ENCODE measurements around the gene ANKRD12. TPM values are rescaled to one million over a fixed set of nuclear protein-coding genes. Genes with fewer than 3 reads are reported as not detected.
A peak's percentile ranks its signal among the peaks of the same experiment; 100 is the strongest.

The ANKRD12 gene
- total RNA-seq, 2 experiments from 2014 or later = 37.5 to 40.0 TPM

GRCh38 chr18:9174302-9174701, 37.7 kb downstream of the ANKRD12 start:
- Mint-ChIP-seq H3K4me1 (ENCODE audit: low read depth) (peaks cover 75% of the 10 kb centered on the region), H3K27ac (no peak overlapping the region), H3K4me3 (no peak overlapping the region), H3K36me3 (ENCODE audit: low read depth) (peaks cover 26% of the 10 kb centered on the region), H3K27me3 (ENCODE audit: low read depth) (no peaks in the 10 kb centered on the region), H3K9me3 (peaks cover 8% of the 10 kb centered on the region)
- intact Hi-C loops (cut with micrococcal nuclease) = no loop called here
- no peak for DNase-seq
- CTCF ChIA-PET = no interaction called here

- CTCF ChIA-PET = no interaction called here
- H3K4me3 Mint-ChIP-seq = no peak overlapping the region
- DNase-seq = no peak
- H3K27me3 Mint-ChIP-seq (ENCODE audit: low read depth) = no peaks in the 10 kb centered on the region
- no peak overlapping the region for H3K27ac Mint-ChIP-seq
- H3K36me3 Mint-ChIP-seq (ENCODE audit: low read depth) = peaks cover 24% of the 10 kb centered on the region
- intact Hi-C loops (cut with micrococcal nuclease) = no loop called here
- H3K9me3 Mint-ChIP-seq = peaks cover 8% of the 10 kb centered on the region
- peaks cover 72% of the 10 kb centered on the region for H3K4me1 Mint-ChIP-seq (ENCODE audit: low read depth)
Measured at GRCh38 chr18:9175115-9175514, 38.5 kb downstream of the ANKRD12 start.

GRCh38 chr18:9177031-9177430, 40.5 kb downstream of the ANKRD12 start:
- no peak overlapping the region for H3K4me3 Mint-ChIP-seq
- CTCF ChIA-PET = interaction anchor here (1.1 kb wide), 1 partner anchor 103 kb away, joined by 3 read pairs; no protein-coding TSS in a partner anchor
- intact Hi-C loops (cut with micrococcal nuclease) = no loop called here
- no peaks in the 10 kb centered on the region for H3K27me3 Mint-ChIP-seq (ENCODE audit: low read depth)
- peaks cover 68% of the 10 kb centered on the region for H3K4me1 Mint-ChIP-seq (ENCODE audit: low read depth)
- H3K36me3 Mint-ChIP-seq (ENCODE audit: low read depth) = peaks cover 11% of the 10 kb centered on the region
- H3K9me3 Mint-ChIP-seq = peaks cover 5% of the 10 kb centered on the region
- H3K27ac Mint-ChIP-seq = no peak overlapping the region
- DNase-seq = no peak

- H3K4me3 Mint-ChIP-seq = no peak overlapping the region
- intact Hi-C loops (cut with micrococcal nuclease) = no loop called here
- no peak for DNase-seq
- H3K9me3 Mint-ChIP-seq = peaks cover 5% of the 10 kb centered on the region
- H3K4me1 Mint-ChIP-seq (ENCODE audit: low read depth) = peaks cover 63% of the 10 kb centered on the region
- no peak overlapping the region for H3K27ac Mint-ChIP-seq
- H3K36me3 Mint-ChIP-seq (ENCODE audit: low read depth) = peaks cover 10% of the 10 kb centered on the region
- no peaks in the 10 kb centered on the region for H3K27me3 Mint-ChIP-seq (ENCODE audit: low read depth)
- CTCF ChIA-PET = no interaction called here
Measured at GRCh38 chr18:9177466-9177865, 40.9 kb downstream of the ANKRD12 start.

- H3K27ac Mint-ChIP-seq = no peak overlapping the region
- DNase-seq = no peak
- peaks cover 63% of the 10 kb centered on the region for H3K4me1 Mint-ChIP-seq (ENCODE audit: low read depth)
- peaks cover 5% of the 10 kb centered on the region for H3K9me3 Mint-ChIP-seq
- H3K27me3 Mint-ChIP-seq (ENCODE audit: low read depth) = no peaks in the 10 kb centered on the region
- H3K36me3 Mint-ChIP-seq (ENCODE audit: low read depth) = peaks cover 21% of the 10 kb centered on the region
- intact Hi-C loops (cut with micrococcal nuclease) = no loop called here
- CTCF ChIA-PET = interaction anchor here (0.5 kb wide), 1 partner anchor 403 kb away, joined by 4 read pairs; no protein-coding TSS in a partner anchor
- H3K4me3 Mint-ChIP-seq = no peak overlapping the region
Measured at GRCh38 chr18:9178557-9178956, 42.0 kb downstream of the ANKRD12 start.

GRCh38 chr18:9181275-9181674, 44.7 kb downstream of the ANKRD12 start:
- Mint-ChIP-seq H3K4me3 (no peak overlapping the region), H3K27me3 (ENCODE audit: low read depth) (no peaks in the 10 kb centered on the region), H3K27ac (no peak overlapping the region), H3K36me3 (ENCODE audit: low read depth) (peaks cover 28% of the 10 kb centered on the region), H3K4me1 (ENCODE audit: low read depth) (peaks cover 63% of the 10 kb centered on the region), H3K9me3 (no peaks in the 10 kb centered on the region)
- DNase-seq = no peak
- CTCF ChIA-PET = no interaction called here
- intact Hi-C loops (cut with micrococcal nuclease) = no loop called here

- intact Hi-C loops (cut with micrococcal nuclease) = no loop called here
- peaks cover 54% of the 10 kb centered on the region for H3K4me1 Mint-ChIP-seq (ENCODE audit: low read depth)
- no peaks in the 10 kb centered on the region for H3K27me3 Mint-ChIP-seq (ENCODE audit: low read depth)
- no peak overlapping the region for H3K4me3 Mint-ChIP-seq
- H3K9me3 Mint-ChIP-seq = no peaks in the 10 kb centered on the region
- DNase-seq = no peak
- H3K36me3 Mint-ChIP-seq (ENCODE audit: low read depth) = peaks cover 30% of the 10 kb centered on the region
- CTCF ChIA-PET = no interaction called here
- H3K27ac Mint-ChIP-seq = no peak overlapping the region
Measured at GRCh38 chr18:9182852-9183399, 46.3 kb downstream of the ANKRD12 start.

- Mint-ChIP-seq H3K36me3 (ENCODE audit: low read depth) (peaks cover 33% of the 10 kb centered on the region), H3K4me1 (ENCODE audit: low read depth) (peaks cover 43% of the 10 kb centered on the region), H3K27ac (peak overlapping the region; percentile 31), H3K27me3 (ENCODE audit: low read depth) (no peaks in the 10 kb centered on the region), H3K4me3 (peak overlapping the region; percentile 63), H3K9me3 (no peaks in the 10 kb centered on the region)
- intact Hi-C loops (cut with micrococcal nuclease) = no loop called here
- DNase-seq = peak; percentile 17
- CTCF ChIA-PET = interaction anchor here (0.6 kb wide), 1 partner anchor 218 kb away, joined by 3 read pairs; no protein-coding TSS in a partner anchor
Measured at GRCh38 chr18:9184998-9185613, 48.5 kb downstream of the ANKRD12 start.

- DNase-seq = no peak
- Mint-ChIP-seq H3K36me3 (ENCODE audit: low read depth) (peaks cover 34% of the 10 kb centered on the region), H3K27me3 (ENCODE audit: low read depth) (no peaks in the 10 kb centered on the region), H3K27ac (no peak overlapping the region), H3K4me3 (no peak overlapping the region), H3K9me3 (no peaks in the 10 kb centered on the region), H3K4me1 (ENCODE audit: low read depth) (peaks cover 32% of the 10 kb centered on the region)
- CTCF ChIA-PET = interaction anchor here (1.2 to 2.0 kb wide), 4 partner anchors 9 to 115 kb away, joined by 3 to 5 read pairs (median 4); no protein-coding TSS in a partner anchor
- intact Hi-C loops (cut with micrococcal nuclease) = no loop called here
Measured at GRCh38 chr18:9188359-9189231, 52.0 kb downstream of the ANKRD12 start.

- peaks cover 29% of the 10 kb centered on the region for H3K4me1 Mint-ChIP-seq (ENCODE audit: low read depth)
- no peak for DNase-seq
- H3K9me3 Mint-ChIP-seq = no peaks in the 10 kb centered on the region
- intact Hi-C loops (cut with micrococcal nuclease) = no loop called here
- CTCF ChIA-PET = interaction anchor here (0.6 to 2.0 kb wide), 4 partner anchors 10 to 30 kb away, joined by 3 to 5 read pairs (median 4); no protein-coding TSS in a partner anchor
- H3K27ac Mint-ChIP-seq = no peak overlapping the region
- H3K27me3 Mint-ChIP-seq (ENCODE audit: low read depth) = no peaks in the 10 kb centered on the region
- peaks cover 33% of the 10 kb centered on the region for H3K36me3 Mint-ChIP-seq (ENCODE audit: low read depth)
- H3K4me3 Mint-ChIP-seq = no peak overlapping the region
Measured at GRCh38 chr18:9189491-9189890, 52.9 kb downstream of the ANKRD12 start.

GRCh38 chr18:9191658-9192256, 55.2 kb downstream of the ANKRD12 start:
- Mint-ChIP-seq H3K4me3 (no peak overlapping the region), H3K4me1 (ENCODE audit: low read depth) (peaks cover 18% of the 10 kb centered on the region), H3K9me3 (no peaks in the 10 kb centered on the region), H3K27me3 (ENCODE audit: low read depth) (no peaks in the 10 kb centered on the region), H3K36me3 (ENCODE audit: low read depth) (peaks cover 24% of the 10 kb centered on the region), H3K27ac (peak overlapping the region; percentile 37)
- intact Hi-C loops (cut with micrococcal nuclease) = no loop called here
- DNase-seq = no peak
- CTCF ChIA-PET = no interaction called here

- Mint-ChIP-seq H3K27ac (no peak overlapping the region), H3K4me1 (ENCODE audit: low read depth) (peaks cover 18% of the 10 kb centered on the region), H3K27me3 (ENCODE audit: low read depth) (no peaks in the 10 kb centered on the region), H3K4me3 (no peak overlapping the region), H3K9me3 (no peaks in the 10 kb centered on the region), H3K36me3 (ENCODE audit: low read depth) (peaks cover 24% of the 10 kb centered on the region)
- no peak for DNase-seq
- CTCF ChIA-PET = no interaction called here
- intact Hi-C loops (cut with micrococcal nuclease) = no loop called here
Measured at GRCh38 chr18:9193031-9193430, 56.5 kb downstream of the ANKRD12 start.
